Left ventricle myocardium superior (tissue), 1 donor: ENCODE results near the gene RSAD2. TPM values are rescaled to one million over a fixed set of nuclear protein-coding genes. Genes with fewer than 3 reads are reported as not detected.
"Not testable (repeated sequence)": the region's sequence is repeated elsewhere in the genome, so short reads cannot be mapped to it uniquely, and the experiment has no call there.

Source experiments
- ATAC-seq: fragments of 200-7000 bp; cut with Tn5 transposase; one replicate; pipeline ENCODE4 v1.9.1; 2020; ENCODE audit warnings: mild to moderate bottlenecking, moderate library complexity
- DNase-seq: peaks from one replicate; pipeline ENCODE4 v3.0.0-alpha.2; 2020
- intact Hi-C: fragments of 100-400 bp; cut with micrococcal nuclease; formaldehyde crosslinking; loops from one replicate; pipeline ENCODE4 v1.11.0; 2022
- long read RNA-seq: library from polyadenylated mRNA; unstranded; transcript quantifications from one replicate; pipeline ENCODE4 v2.0.0, GENCODE V29; 2021
- total RNA-seq: library from RNA; stranded (reverse); fragmentation: NEBNext Ultra II Directional; extraction: Animal tissue kit (Norgen Biotek cat#: 25700); gene quantifications from one replicate; pipeline ENCODE4 v1.2.1, GENCODE V29; 2021
- donor health status: DM: no; HTN: yes; CAD: no; lungs with severe emphysema.

Gene RSAD2
- 4.8 TPM for total RNA-seq
- long read RNA-seq, transcript RSAD2-201 (6 exons, 3,519 nt): major isoform, 9 of 10 reads
- long read RNA-seq, partial matches to known transcripts: 0 of 10 reads
- long read RNA-seq, other reads (novel, unspliced or antisense): 1 of 10 reads

- peak; percentile 25 for DNase-seq
- peak; percentile 83 for ATAC-seq
- intact Hi-C loops: no loop called here
These were observed at the start of gene RSAD2 for GRCh38 chr2:6877402-6878304. Gene RSAD2, plus strand, starts transcription at chr2:6877777. Its CDS starts 24 bp downstream, at chr2:6877801.

- ATAC-seq (no peak), DNase-seq (no peak)
- intact Hi-C loops: no loop called here
These were observed 49.3 kb upstream of the RSAD2 start for GRCh38 chr2:6828299-6828584.

GRCh38 chr2:6831229-6831628 lies 46.3 kb upstream of the RSAD2 start:
- DNase-seq: no peak
- ATAC-seq: no peak
- intact Hi-C loops: no loop called here

GRCh38 chr2:6832596-6833299 lies 44.8 kb upstream of the RSAD2 start:
- intact Hi-C loops: no loop called here
- DNase-seq (no peak), ATAC-seq (no peak)

GRCh38 chr2:6833300-6833604 lies 44.3 kb upstream of the RSAD2 start:
- DNase-seq (no peak), ATAC-seq (no peak)
- intact Hi-C loops: no loop called here

GRCh38 chr2:6834163-6834562 lies 43.4 kb upstream of the RSAD2 start:
- no peak for DNase-seq
- intact Hi-C loops: no loop called here
- no peak for ATAC-seq

GRCh38 chr2:6835467-6835866 lies 42.1 kb upstream of the RSAD2 start:
- intact Hi-C loops: no loop called here
- DNase-seq: no peak
- ATAC-seq: no peak

GRCh38 chr2:6838673-6839319 lies 38.8 kb upstream of the RSAD2 start:
- no peak for ATAC-seq

GRCh38 chr2:6841537-6842287 lies 35.9 kb upstream of the RSAD2 start:
- no peak for DNase-seq
- ATAC-seq: no peak
- intact Hi-C loops: no loop called here

More at GRCh38 chr2:6838673-6839319, 38.8 kb upstream of the RSAD2 start:
- intact Hi-C loops: no loop called here
- no peak for DNase-seq

GRCh38 chr2:6845312-6845711 lies 32.3 kb upstream of the RSAD2 start:
- DNase-seq (no peak), ATAC-seq (no peak)
- intact Hi-C loops: no loop called here

GRCh38 chr2:6845903-6846302 lies 31.7 kb upstream of the RSAD2 start:
- intact Hi-C loops: no loop called here
- ATAC-seq (no peak), DNase-seq (no peak)

GRCh38 chr2:6846540-6846939 lies 31.0 kb upstream of the RSAD2 start:
- intact Hi-C loops: no loop called here
- DNase-seq: no peak
- no peak for ATAC-seq

- DNase-seq: no peak
- intact Hi-C loops: no loop called here
- ATAC-seq: no peak
These were observed 30.5 kb upstream of the RSAD2 start for GRCh38 chr2:6846967-6847681.

GRCh38 chr2:6852195-6852594 lies 25.4 kb upstream of the RSAD2 start:
- DNase-seq (no peak), ATAC-seq (no peak)
- intact Hi-C loops: no loop called here

- ATAC-seq: no peak
- intact Hi-C loops: no loop called here
- no peak for DNase-seq
These were observed 23.2 kb upstream of the RSAD2 start for GRCh38 chr2:6854416-6854815.

- no peak for ATAC-seq
- no peak for DNase-seq
- intact Hi-C loops: no loop called here
These were observed 21.6 kb upstream of the RSAD2 start for GRCh38 chr2:6855860-6856547.

- DNase-seq (no peak), ATAC-seq (no peak)
- intact Hi-C loops: no loop called here
These were observed 21.0 kb upstream of the RSAD2 start for GRCh38 chr2:6856548-6856920.

GRCh38 chr2:6858466-6859027 lies 19.0 kb upstream of the RSAD2 start:
- DNase-seq, ATAC-seq: not testable (repeated sequence)

More at GRCh38 chr2:6858466-6859027, 19.0 kb upstream of the RSAD2 start:
- intact Hi-C loops: not testable (repeated sequence)
